ENCODE results near the gene SLC17A9. TPM values are rescaled to one million over a fixed set of nuclear protein-coding genes. Genes with fewer than 3 reads are reported as not detected.

Gene SLC17A9
- total and polyA plus RNA-seq, 2 experiments from 2014 or later, result 32.0 to 39.3 TPM

GRCh38 chr20:62945771-62946339, 6.7 kb upstream of the SLC17A9 start (continued):
- TF ChIP-seq, protein P1, sequence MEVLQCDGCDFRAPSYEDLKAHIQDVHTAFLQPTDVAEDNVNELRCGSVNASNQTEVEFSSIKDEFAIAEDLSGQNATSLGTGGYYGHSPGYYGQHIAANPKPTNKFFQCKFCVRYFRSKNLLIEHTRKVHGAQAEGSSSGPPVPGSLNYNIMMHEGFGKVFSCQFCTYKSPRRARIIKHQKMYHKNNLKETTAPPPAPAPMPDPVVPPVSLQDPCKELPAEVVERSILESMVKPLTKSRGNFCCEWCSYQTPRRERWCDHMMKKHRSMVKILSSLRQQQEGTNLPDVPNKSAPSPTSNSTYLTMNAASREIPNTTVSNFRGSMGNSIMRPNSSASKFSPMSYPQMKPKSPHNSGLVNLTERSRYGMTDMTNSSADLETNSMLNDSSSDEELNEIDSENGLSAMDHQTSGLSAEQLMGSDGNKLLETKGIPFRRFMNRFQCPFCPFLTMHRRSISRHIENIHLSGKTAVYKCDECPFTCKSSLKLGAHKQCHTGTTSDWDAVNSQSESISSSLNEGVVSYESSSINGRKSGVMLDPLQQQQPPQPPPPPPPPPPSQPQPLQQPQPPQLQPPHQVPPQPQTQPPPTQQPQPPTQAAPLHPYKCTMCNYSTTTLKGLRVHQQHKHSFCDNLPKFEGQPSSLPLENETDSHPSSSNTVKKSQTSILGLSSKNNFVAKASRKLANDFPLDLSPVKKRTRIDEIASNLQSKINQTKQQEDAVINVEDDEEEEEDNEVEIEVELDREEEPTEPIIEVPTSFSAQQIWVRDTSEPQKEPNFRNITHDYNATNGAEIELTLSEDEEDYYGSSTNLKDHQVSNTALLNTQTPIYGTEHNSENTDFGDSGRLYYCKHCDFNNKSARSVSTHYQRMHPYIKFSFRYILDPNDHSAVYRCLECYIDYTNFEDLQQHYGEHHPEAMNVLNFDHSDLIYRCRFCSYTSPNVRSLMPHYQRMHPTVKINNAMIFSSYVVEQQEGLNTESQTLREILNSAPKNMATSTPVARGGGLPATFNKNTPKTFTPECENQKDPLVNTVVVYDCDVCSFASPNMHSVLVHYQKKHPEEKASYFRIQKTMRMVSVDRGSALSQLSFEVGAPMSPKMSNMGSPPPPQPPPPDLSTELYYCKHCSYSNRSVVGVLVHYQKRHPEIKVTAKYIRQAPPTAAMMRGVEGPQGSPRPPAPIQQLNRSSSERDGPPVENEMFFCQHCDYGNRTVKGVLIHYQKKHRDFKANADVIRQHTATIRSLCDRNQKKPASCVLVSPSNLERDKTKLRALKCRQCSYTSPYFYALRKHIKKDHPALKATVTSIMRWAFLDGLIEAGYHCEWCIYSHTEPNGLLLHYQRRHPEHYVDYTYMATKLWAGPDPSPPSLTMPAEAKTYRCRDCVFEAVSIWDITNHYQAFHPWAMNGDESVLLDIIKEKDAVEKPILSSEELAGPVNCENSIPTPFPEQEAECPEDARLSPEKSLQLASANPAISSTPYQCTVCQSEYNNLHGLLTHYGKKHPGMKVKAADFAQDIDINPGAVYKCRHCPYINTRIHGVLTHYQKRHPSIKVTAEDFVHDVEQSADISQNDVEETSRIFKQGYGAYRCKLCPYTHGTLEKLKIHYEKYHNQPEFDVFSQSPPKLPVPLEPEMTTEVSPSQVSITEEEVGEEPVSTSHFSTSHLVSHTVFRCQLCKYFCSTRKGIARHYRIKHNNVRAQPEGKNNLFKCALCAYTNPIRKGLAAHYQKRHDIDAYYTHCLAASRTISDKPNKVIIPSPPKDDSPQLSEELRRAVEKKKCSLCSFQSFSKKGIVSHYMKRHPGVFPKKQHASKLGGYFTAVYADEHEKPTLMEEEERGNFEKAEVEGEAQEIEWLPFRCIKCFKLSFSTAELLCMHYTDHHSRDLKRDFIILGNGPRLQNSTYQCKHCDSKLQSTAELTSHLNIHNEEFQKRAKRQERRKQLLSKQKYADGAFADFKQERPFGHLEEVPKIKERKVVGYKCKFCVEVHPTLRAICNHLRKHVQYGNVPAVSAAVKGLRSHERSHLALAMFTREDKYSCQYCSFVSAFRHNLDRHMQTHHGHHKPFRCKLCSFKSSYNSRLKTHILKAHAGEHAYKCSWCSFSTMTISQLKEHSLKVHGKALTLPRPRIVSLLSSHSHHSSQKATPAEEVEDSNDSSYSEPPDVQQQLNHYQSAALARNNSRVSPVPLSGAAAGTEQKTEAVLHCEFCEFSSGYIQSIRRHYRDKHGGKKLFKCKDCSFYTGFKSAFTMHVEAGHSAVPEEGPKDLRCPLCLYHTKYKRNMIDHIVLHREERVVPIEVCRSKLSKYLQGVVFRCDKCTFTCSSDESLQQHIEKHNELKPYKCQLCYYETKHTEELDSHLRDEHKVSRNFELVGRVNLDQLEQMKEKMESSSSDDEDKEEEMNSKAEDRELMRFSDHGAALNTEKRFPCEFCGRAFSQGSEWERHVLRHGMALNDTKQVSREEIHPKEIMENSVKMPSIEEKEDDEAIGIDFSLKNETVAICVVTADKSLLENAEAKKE (CRISPR knock-in tag; IDR thresholded peaks at IDR 0.05), result no peak

GRCh38 chr20:62946918-62947317, 5.6 kb upstream of the SLC17A9 start:
- ATAC-seq (no peak), DNase-seq (ENCODE audit: low spot score) (no peak)
- Mint-ChIP-seq H3K4me1 (peaks cover 3% of the 10 kb centered on the region; the same call in 1 of the 3 replicates), H3K27me3 (ENCODE audit: insufficient read depth, low read depth, poor library complexity) (peaks cover 5% of the 10 kb centered on the region), H3K9me3 (no peaks in the 10 kb centered on the region), H3K36me3 (ENCODE audit: low read depth) (peaks cover 87% of the 10 kb centered on the region), H3K4me3 (no peak overlapping the region), H3K27ac (0 out of 2 replicates have a peak overlapping the region, but pooled peaks have one; percentile 2)
- H3K4me2 ChIP-seq, result no peak overlapping the region
- peaks cover 57% of the 10 kb centered on the region for H4K20me1 ChIP-seq (replicated peaks; ENCODE audit: insufficient read depth)
- H3K4me1 ChIP-seq (ENCODE audit: insufficient read depth), result 0 out of 2 replicates have a peak, but pooled peaks cover under 1% of the 10 kb centered on the region
- no peak overlapping the region for H3K27ac ChIP-seq (ENCODE audit: low read depth)
- H3K36me3 ChIP-seq (ENCODE audit: insufficient read depth), result peaks cover 57% of the 10 kb centered on the region
- H3K79me2 ChIP-seq (replicated peaks; ENCODE audit: insufficient read depth), result peaks cover 83% of the 10 kb centered on the region
- H3K9me2 ChIP-seq (ENCODE audit: insufficient read depth), result no peaks in the 10 kb centered on the region
- peaks cover 18% of the 10 kb centered on the region for H3F3A ChIP-seq (replicated peaks; ENCODE audit: low read depth)
- no peaks in the 10 kb centered on the region for H3K27me3 ChIP-seq (ENCODE audit: insufficient read depth)
- H2AFZ ChIP-seq, result no peak overlapping the region
- no peak overlapping the region for H3K4me3 ChIP-seq
- TF ChIP-seq JUNB (IDR thresholded peaks at IDR 0.05; ENCODE audit: unreplicated experiment), result no peak
- no peak for TF ChIP-seq EZH2 (IDR thresholded peaks at IDR 0.05; ENCODE audit: low read depth, unreplicated experiment)
- no peak for TF ChIP-seq EZH2phosphoT487 (IDR thresholded peaks at IDR 0.05; ENCODE audit: unreplicated experiment)
- TF ChIP-seq POLR2AphosphoS5 (IDR thresholded peaks at IDR 0.05; ENCODE audit: low read depth), result no peak
- no peak for TF ChIP-seq CREB1 (CRISPR knock-in tag; IDR thresholded peaks at IDR 0.05; ENCODE audit: low read depth)
- TF ChIP-seq, protein P1 (CRISPR knock-in tag; IDR thresholded peaks at IDR 0.05), result no peak
- TF ChIP-seq ZNF331 (CRISPR knock-in tag; IDR thresholded peaks at IDR 0.05; ENCODE audit: low read depth), result no peak
- no peak for TF ChIP-seq STAT1 (IDR thresholded peaks at IDR 0.05; ENCODE audit: unreplicated experiment)
- no peak for TF ChIP-seq NANOG (IDR thresholded peaks at IDR 0.05; ENCODE audit: borderline replicate concordance)
